ENCODE measurements around the gene TEAD3. TPM values are rescaled to one million over a fixed set of nuclear protein-coding genes. Genes with fewer than 3 reads are reported as not detected.
"Not testable (repeated sequence)": the region's sequence is repeated elsewhere in the genome, so short reads cannot be mapped to it uniquely, and the experiment has no call there.

The TEAD3 gene
- total RNA-seq, 2 experiments from 2014 or later = not detected

GRCh38 chr6:35518566-35519312 is 21.9 kb upstream of the TEAD3 start:
- CTCF ChIA-PET (ENCODE audit: unreplicated experiment) = no interaction called here
- no peak for DNase-seq (ENCODE audit: low spot score)

GRCh38 chr6:35517978-35518377 is 21.1 kb upstream of the TEAD3 start:
- H3K79me2 ChIP-seq (ENCODE audit: insufficient read depth, low read depth, low read length); H3K4me3 ChIP-seq (ENCODE audit: low read depth, low read length, poor library complexity, severe bottlenecking); BruUV-seq (replicated peaks); H3K4me2 ChIP-seq (ENCODE audit: low read length); H2AFZ ChIP-seq (ENCODE audit: low read length); H3K27ac ChIP-seq (ENCODE audit: low read depth, low read length, poor library complexity, severe bottlenecking); H3K36me3 ChIP-seq (ENCODE audit: insufficient read depth, low read length); POLR2A ChIA-PET; H3K9me2 ChIP-seq (ENCODE audit: insufficient read depth, low read length); intact Hi-C loops (cut with micrococcal nuclease; ENCODE audit: unreplicated experiment); CTCF ChIA-PET (ENCODE audit: unreplicated experiment); H4K20me1 ChIP-seq (ENCODE audit: insufficient read depth, low read length); DNase-seq (ENCODE audit: low spot score); H3K9me3 ChIP-seq (ENCODE audit: low read length); H3K4me1 ChIP-seq (ENCODE audit: insufficient read depth, low read length, poor library complexity, severe bottlenecking): not testable (repeated sequence)

More at GRCh38 chr6:35518566-35519312, 21.9 kb upstream of the TEAD3 start:
- Histone ChIP-seq H3K27ac (ENCODE audit: low read depth, low read length, poor library complexity, severe bottlenecking) (no peak overlapping the region), H3K4me1 (ENCODE audit: insufficient read depth, low read length, poor library complexity, severe bottlenecking) (no peaks in the 10 kb centered on the region), H3K9me3 (ENCODE audit: low read length) (no peaks in the 10 kb centered on the region), H3K4me2 (ENCODE audit: low read length) (no peak overlapping the region), H4K20me1 (ENCODE audit: insufficient read depth, low read length) (no peaks in the 10 kb centered on the region), H3K36me3 (ENCODE audit: insufficient read depth, low read length) (no peaks in the 10 kb centered on the region), H3K9me2 (ENCODE audit: insufficient read depth, low read length) (no peaks in the 10 kb centered on the region), H2AFZ (ENCODE audit: low read length) (no peak overlapping the region), H3K4me3 (ENCODE audit: low read depth, low read length, poor library complexity, severe bottlenecking) (no peak overlapping the region), H3K79me2 (ENCODE audit: insufficient read depth, low read depth, low read length) (no peaks in the 10 kb centered on the region)
- POLR2A ChIA-PET = no interaction called here
- TF ChIP-seq CTCF (conservative IDR thresholded peaks at IDR 0.05; ENCODE audit: low read length) (no peak), EZH2phosphoT487 (IDR thresholded peaks at IDR 0.05; ENCODE audit: borderline replicate concordance, low read depth, low read length) (no peak)
- intact Hi-C loops (cut with micrococcal nuclease; ENCODE audit: unreplicated experiment) = no loop called here
- BruUV-seq (replicated peaks) = no TSS peak

GRCh38 chr6:35516712-35517111 is 19.8 kb upstream of the TEAD3 start:
- Histone ChIP-seq H3K4me1 (ENCODE audit: insufficient read depth, low read length, poor library complexity, severe bottlenecking) (no peaks in the 10 kb centered on the region), H3K4me2 (ENCODE audit: low read length) (no peak overlapping the region), H4K20me1 (ENCODE audit: insufficient read depth, low read length) (no peaks in the 10 kb centered on the region), H3K9me2 (ENCODE audit: insufficient read depth, low read length) (no peaks in the 10 kb centered on the region), H3K27ac (ENCODE audit: low read depth, low read length, poor library complexity, severe bottlenecking) (no peak overlapping the region), H3K79me2 (ENCODE audit: insufficient read depth, low read depth, low read length) (no peaks in the 10 kb centered on the region), H3K9me3 (ENCODE audit: low read length) (no peaks in the 10 kb centered on the region), H3K36me3 (ENCODE audit: insufficient read depth, low read length) (no peaks in the 10 kb centered on the region), H3K4me3 (ENCODE audit: low read depth, low read length, poor library complexity, severe bottlenecking) (no peak overlapping the region), H2AFZ (ENCODE audit: low read length) (no peak overlapping the region)
- CTCF ChIA-PET (ENCODE audit: unreplicated experiment) = interaction anchor here (0.6 kb wide), 1 partner anchor 18 kb away, joined by 8 read pairs; no protein-coding TSS in a partner anchor
- POLR2A ChIA-PET = interaction anchor here (0.7 to 0.8 kb wide), 2 partner anchors 9 to 19 kb away, joined by 3 read pairs; no protein-coding TSS in a partner anchor
- no peak for DNase-seq (ENCODE audit: low spot score)
- intact Hi-C loops (cut with micrococcal nuclease; ENCODE audit: unreplicated experiment) = no loop called here
- BruUV-seq (replicated peaks) = no TSS peak
- TF ChIP-seq CTCF (conservative IDR thresholded peaks at IDR 0.05; ENCODE audit: low read length) (no peak), EZH2phosphoT487 (IDR thresholded peaks at IDR 0.05; ENCODE audit: borderline replicate concordance, low read depth, low read length) (no peak)

- H3K36me3 ChIP-seq (ENCODE audit: insufficient read depth, low read length); H3K79me2 ChIP-seq (ENCODE audit: insufficient read depth, low read depth, low read length); H2AFZ ChIP-seq (ENCODE audit: low read length); H3K9me2 ChIP-seq (ENCODE audit: insufficient read depth, low read length); intact Hi-C loops (cut with micrococcal nuclease; ENCODE audit: unreplicated experiment); H4K20me1 ChIP-seq (ENCODE audit: insufficient read depth, low read length); DNase-seq (ENCODE audit: low spot score); H3K9me3 ChIP-seq (ENCODE audit: low read length); H3K4me3 ChIP-seq (ENCODE audit: low read depth, low read length, poor library complexity, severe bottlenecking); BruUV-seq (replicated peaks); H3K4me2 ChIP-seq (ENCODE audit: low read length); CTCF ChIA-PET (ENCODE audit: unreplicated experiment); POLR2A ChIA-PET; H3K27ac ChIP-seq (ENCODE audit: low read depth, low read length, poor library complexity, severe bottlenecking); H3K4me1 ChIP-seq (ENCODE audit: insufficient read depth, low read length, poor library complexity, severe bottlenecking): not testable (repeated sequence)
These were observed 19.1 kb upstream of the TEAD3 start for GRCh38 chr6:35515939-35516338.
